HG02798 (cell line): Measurements from ENCODE around the gene GNAS-AS1.

Experiments used
- ATAC-seq: cut with Tn5 transposase; IDR thresholded peaks from one replicate; pipeline ENCODE4 v1.9.1; 2021; ENCODE audit warnings: mild to moderate bottlenecking; ENCODE audit not compliant: unreplicated experiment, poor library complexity

GNAS-AS1 gene

DNA sequence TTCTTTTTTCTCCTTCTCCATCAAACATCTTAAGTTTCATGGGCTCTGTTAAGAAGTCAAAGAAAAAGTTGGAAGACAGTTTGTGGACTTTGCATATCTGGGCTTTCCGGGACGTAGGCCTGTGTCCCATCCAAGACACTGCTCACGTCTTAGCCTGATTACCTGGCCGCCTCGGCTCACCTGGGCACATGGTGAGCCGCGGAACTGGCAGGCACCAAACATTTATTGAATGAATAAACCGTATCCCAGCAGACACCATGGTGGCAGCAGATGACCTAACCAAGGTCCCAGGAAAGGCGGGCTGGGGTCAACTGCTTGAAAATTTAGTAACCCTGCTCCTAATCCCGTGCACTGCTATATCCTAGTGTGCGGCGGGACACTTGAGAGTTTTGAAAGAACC is 37.4 kb upstream of the GNAS-AS1 start:
- ATAC-seq: no peak

DNA sequence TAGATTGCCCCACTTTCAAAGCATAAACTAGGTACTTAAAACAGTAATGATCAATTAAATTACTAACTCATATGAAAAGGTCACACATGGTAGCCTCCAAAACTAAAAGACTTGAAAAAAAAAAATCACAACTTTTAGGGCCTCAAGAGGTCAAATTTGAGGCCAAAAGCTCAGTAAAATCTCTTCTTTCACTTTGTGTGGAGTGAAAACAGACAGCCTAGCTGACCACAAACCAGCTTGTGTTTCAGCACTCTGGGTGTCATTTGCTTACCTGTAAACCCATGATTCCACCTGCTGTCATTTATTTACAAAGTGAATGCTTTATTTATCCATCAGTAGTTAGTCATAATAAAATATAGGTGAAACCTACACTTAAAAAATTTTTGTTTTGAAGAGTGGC is 35.8 kb upstream of the GNAS-AS1 start:
- no peak for ATAC-seq

- no peak for ATAC-seq
These were observed 34.3 kb upstream of the GNAS-AS1 start for GRCh38 chr20:58884966-58885365.

GRCh38 chr20:58883241-58883691 is 32.6 kb upstream of the GNAS-AS1 start:
- no peak for ATAC-seq

DNA sequence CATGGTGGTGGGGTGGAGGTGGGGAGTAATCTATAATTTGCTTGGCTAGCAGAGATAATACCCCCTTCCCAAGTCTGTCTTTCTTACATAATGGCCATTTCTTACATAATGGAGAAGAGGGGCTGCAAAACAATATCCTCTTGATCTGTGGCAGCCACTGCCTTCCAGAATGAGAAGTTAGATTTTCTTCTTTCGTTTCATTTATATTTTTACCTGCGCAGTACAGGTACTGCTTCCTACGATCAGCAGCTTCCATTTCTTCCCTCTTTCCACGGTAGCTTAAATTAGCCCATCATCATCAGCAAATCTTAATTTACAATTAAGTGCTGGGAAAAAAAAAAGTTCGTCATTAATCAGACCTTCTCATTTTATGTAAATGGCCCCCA is 32.0 kb upstream of the GNAS-AS1 start:
- no peak for ATAC-seq

- ATAC-seq: no peak
These were observed 30.5 kb upstream of the GNAS-AS1 start for GRCh38 chr20:58880994-58881752.

- ATAC-seq: no peak
These were observed 29.7 kb upstream of the GNAS-AS1 start for GRCh38 chr20:58880441-58880840.

DNA sequence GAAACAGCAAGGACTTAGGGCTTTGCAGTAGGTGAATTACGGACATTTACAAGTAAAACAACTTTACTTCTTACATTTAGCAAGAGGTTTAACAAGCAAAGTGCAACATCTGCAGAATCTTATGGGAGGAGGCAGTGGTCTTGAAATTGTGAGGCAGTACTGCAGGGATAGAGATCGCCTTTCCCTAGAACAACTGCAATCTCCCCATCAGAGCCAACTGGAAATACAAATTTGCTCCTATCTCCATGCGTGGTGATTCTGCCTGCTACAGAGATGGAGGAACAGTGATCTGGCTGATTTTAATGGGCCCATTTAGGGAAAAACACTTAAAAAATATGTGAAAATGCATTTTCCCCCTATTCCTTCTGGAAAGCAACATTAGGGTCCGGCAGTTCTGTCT is 27.7 kb upstream of the GNAS-AS1 start:
- no peak for ATAC-seq

DNA sequence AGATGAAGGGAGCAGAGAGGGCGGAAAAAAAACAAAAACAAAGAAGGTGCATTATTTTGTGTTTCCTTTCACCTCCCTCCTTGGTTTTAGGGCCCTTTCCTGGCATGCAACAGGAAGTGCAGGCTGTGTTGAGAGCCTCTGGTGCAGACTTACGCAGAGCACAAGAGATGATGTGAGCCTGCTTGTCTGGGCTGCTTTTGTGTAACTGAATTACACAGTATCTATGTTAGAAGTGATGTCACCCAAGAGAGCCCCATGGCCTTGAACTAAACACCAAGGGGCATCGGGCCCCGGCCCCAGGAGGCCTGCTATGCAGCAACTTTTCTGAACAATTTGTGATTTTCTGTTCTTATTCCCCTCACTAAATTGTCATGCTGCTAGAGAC is 27.3 kb upstream of the GNAS-AS1 start:
- ATAC-seq: no peak

DNA sequence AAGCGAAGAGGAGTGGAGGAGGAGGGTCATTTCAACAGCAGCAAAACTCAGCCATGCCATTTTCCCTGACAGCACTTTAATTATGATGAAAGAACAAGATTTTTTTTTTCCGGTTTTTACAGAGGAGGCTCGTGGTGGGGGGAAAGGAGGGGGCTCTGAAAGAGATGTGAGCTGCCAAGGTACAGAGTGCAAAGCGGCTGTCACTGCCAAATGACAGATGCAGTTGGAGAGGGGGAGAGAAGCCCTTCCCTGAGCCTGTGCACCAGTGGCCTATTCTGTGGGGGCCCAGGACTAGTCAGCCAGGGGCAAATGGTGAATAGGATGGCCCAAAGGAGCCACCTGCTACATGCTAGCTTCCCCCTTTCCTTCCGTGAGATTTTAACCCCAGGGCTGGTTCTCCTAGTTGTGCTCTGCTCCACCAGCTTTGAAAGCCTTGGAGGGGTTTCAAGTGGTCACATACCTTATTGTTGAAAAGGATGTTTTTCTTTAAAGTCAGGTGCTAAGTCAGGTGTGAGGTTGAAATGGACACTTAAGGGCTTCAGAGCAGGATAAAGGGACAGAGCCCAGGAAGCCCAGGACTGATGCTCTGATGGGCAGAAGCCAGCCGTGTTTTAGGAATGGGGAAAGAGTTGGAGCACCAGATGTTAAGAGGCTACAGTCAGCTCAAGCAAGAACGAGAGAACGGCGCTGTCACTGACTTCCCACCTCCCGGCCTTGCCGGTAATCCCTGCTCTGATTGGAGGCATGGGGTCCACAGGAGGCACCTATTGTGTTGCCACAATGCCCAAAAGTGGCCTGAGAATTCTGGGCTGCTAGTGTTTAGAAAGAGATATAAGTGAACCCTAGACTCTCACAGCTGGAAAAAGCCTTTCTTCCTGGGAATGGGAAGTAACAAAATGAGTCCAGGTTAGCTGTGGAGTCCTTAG is 26.6 kb upstream of the GNAS-AS1 start:
- no peak for ATAC-seq

DNA sequence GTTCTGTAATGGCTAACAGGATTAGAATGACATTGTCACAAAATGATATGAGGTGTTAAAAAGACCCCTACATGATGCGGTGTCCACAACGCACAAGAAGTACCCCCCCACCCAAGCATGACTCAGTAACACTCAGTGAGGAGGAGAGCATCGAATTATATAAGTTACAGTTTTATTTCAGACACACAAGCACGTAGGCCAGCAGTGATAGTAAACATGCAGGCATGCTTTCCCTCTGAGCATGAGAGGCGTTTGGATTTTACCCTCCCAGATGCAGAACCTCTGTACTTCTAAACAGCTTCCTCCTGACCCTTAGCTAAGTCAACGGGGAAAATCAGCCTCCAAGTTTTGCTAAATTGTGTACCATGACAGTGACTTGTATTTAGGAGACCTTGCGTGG is 25.7 kb upstream of the GNAS-AS1 start:
- ATAC-seq: no peak

GRCh38 chr20:58875541-58876134 is 24.9 kb upstream of the GNAS-AS1 start:
- ATAC-seq: no peak

- ATAC-seq: no peak
These were observed 24.4 kb upstream of the GNAS-AS1 start for GRCh38 chr20:58875111-58875510.

GRCh38 chr20:58874469-58874868 is 23.8 kb upstream of the GNAS-AS1 start:
- no peak for ATAC-seq

DNA sequence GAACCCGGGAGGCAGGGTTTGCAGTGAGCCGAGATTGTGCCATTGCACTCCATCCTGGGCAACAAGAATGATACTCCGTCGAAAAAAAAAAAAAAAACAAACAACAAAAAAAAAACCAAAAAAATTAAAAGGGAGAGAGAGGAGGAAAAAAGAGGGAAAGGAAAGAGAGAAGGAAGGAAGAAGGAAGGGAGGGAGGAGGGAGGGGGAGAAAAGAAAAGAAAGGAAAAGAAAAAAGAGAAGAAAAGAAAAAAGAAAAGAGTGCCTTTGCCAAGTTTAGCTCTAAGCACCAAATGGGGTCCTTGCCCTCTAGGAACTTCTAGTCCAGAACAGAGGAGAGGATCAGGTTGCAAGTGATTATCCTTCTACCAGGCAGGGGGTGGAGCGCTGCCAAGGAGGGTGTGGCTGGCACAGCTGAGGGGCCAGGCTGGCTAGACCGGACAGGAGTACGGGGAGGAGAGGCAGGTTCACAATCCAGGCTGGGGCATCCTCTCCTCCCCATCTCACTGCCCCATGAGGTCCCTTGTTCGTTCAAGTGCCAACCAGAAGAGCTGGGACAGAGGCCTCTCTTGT is 20.9 kb upstream of the GNAS-AS1 start:
- ATAC-seq: no peak

DNA sequence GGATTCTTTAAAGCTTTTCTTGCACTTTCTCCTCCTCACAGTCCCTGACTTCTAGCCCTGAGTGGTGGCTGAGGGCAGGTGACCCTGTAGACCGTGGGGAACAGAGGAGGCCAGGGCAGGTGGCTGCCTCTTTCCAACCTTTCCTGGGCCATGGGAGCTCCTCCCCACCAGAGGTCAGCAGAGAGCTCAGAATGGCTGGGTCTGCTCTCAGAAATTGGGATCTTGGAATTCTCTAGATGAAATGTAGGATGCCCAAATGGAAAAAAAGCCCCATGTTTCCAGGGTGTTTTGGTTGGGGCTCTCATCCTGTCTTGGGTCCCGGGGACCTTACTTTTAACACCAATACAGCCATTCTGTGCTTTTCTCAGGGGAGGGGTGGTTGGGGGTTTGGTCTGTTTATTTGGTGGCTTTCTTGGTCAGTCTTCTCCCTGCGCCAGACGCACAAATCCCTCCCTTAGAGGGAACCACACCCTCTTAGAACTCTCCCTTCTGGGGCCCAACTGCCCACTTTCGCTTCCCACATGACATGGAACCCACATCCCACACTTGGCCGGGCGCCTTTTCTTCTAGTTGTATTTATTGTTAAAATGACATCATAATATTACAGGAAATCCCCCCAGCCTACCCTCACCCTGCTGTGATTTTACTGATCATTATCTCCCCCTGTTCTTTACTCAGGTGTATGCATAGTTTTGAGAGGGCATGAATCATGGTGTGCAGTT is 19.8 kb upstream of the GNAS-AS1 start:
- no peak for ATAC-seq

- ATAC-seq: no peak
These were observed 19.0 kb upstream of the GNAS-AS1 start for GRCh38 chr20:58869662-58870227.

- no peak for ATAC-seq
These were observed 18.1 kb upstream of the GNAS-AS1 start for GRCh38 chr20:58868795-58869194.

DNA sequence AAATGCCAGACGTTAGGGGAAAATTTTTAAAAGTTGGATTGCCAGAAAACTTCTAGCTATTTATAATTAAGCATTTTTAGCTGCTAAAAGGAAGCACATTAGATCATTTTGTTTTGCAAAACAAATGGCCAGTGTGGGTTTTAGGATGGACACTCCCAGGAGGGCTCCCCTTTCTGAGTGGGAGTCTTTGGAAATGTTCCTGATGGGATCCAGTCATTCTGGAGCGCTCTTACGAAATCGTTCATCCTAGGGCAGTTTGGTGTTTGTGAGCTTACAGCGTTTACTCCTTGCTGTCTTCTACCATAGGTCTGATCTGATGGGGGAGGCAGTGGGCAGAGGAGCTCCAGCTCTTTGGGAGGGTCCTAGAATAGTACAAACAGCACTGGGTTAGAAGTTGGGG is 16.5 kb upstream of the GNAS-AS1 start:
- ATAC-seq: no peak

DNA sequence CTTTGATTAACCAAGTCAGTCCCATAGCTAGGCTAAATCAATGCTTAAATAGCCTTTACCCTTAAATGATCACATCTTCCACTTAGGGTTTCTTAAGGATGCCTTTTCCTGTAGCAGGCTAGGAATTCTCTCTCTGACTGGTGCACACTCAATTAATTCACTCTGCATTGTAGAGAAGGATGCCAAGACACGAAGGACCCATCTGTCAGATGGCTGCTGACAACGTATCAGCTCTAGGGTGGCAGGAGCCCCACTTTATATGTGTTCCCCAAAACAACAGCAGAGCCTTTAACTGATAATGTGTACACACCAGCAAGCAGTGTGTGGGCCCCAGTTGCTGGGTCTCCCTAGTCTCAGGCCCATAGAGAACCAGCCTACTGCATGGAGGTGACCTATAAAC is 15.1 kb upstream of the GNAS-AS1 start:
- ATAC-seq: no peak
